HG03378 (cell line): ENCODE results near the gene HSD11B2.

Source experiments
- ATAC-seq: cut with Tn5 transposase; IDR thresholded peaks from one replicate; pipeline ENCODE4 v1.9.1; 2021; ENCODE audit warnings: mild to moderate bottlenecking, moderate library complexity; ENCODE audit not compliant: unreplicated experiment

Gene HSD11B2

DNA sequence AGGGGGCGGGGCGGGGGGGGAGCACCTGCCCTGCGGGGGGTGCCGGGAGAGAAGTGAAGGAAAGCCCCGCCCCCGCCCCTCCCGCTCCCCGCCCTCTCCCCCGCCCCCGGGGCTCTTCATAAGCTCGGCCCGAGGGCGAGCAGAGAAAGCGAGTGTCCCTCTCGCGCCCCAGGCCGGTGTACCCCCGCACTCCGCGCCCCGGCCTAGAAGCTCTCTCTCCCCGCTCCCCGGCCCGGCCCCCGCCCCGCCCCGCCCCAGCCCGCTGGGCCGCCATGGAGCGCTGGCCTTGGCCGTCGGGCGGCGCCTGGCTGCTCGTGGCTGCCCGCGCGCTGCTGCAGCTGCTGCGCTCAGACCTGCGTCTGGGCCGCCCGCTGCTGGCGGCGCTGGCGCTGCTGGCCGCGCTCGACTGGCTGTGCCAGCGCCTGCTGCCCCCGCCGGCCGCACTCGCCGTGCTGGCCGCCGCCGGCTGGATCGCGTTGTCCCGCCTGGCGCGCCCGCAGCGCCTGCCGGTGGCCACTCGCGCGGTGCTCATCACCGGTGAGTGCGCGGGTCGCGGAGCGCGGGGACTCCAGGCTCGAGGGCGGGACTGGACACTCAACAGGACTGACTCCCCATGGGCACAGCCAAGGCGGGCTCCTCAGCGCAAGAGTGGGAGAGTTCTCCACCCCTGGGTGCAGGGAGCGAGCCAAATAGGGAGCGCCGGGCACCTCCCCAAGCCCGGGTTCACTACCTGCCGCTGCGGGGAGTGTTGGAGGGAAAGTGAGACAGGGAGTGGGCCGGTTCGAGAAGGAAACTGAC is at the start of gene HSD11B2:
HSD11B2 (plus strand) TSS at position 145 of the 798 bp plus-strand sequence; CDS start at position 273, 128 bp downstream.
- ATAC-seq, result no peak

DNA sequence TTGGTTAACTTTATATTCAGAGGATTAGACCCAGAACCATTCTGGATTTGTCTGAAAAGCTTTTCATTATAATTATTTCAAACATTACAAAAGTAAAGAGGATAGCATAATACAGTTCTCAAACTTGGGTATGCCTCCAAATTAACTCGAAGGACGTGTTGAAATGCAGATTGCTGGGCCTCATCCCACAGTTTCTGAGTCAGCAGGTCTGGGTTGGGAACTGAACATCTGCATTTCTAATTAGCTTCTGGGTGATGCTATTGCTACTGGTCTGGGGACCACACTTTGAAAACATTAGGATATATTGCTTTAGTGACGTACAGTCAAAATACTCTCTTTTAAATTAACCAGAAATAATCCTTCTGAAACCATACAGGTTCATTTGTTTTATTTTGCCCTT is 47.6 kb upstream of the HSD11B2 start:
- ATAC-seq, result no peak

DNA sequence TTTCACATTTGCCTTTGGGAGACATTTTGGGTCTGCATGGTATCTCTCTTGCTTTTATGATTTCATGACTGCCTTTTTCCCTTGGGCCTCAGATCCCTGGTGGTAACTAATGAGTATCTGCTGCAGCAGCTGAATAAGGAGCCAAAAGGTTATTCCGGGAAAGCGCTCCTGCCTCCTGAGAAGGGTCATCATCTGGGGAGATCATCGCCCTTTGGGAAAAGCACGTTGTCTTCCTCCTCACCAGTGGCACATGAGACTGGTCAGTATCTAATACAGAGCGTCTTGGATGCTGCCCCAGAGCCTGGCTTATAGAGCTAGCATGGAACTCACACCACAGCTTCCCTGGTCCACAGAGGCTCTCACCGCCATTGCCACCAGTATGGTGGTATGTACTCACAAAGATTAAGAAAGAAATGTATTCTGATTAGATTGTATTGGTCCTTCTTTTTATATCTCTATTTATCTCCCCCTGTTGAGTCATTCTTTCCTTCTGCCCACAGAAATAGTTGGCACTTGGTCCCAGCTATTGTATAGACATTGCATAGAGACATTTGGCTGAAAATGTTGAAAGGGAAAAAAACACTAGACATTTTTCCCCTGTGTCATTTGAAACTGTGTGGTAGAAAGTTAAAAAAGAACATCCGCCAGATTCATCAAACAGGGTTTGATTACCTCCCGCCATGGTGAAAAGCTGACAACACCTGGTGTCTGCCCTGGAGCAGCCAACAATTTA is 46.0 kb upstream of the HSD11B2 start:
- ATAC-seq, result no peak

DNA sequence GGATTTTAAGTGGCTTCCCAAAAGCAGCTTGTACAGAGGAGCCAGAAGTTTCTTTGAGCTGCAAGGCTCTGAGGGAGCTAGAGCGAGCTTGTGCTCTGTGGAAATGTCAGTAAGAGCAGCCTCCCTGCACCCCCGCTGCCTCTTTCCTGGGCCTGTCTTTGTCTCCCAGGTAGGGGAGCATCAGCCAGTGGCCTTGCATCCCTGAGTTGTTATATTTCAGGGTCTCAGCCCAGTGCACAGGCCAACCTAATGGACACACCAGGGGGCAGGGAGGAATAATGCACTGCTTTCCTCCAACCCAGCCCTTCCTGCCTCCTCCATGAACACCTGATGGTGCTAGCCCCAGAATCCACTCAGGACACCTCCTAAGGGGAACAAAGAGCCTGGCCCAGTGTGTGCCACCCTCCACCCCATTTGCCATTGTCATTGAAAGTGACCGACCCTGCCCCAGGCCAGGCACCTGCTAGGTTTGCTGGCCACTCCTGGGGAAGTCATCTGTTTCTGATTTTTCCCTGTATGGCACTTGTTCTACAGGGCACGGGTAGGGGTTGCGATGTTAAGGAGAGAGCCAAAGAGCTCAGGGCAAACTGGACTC is 44.0 kb upstream of the HSD11B2 start:
- ATAC-seq, result no peak

DNA sequence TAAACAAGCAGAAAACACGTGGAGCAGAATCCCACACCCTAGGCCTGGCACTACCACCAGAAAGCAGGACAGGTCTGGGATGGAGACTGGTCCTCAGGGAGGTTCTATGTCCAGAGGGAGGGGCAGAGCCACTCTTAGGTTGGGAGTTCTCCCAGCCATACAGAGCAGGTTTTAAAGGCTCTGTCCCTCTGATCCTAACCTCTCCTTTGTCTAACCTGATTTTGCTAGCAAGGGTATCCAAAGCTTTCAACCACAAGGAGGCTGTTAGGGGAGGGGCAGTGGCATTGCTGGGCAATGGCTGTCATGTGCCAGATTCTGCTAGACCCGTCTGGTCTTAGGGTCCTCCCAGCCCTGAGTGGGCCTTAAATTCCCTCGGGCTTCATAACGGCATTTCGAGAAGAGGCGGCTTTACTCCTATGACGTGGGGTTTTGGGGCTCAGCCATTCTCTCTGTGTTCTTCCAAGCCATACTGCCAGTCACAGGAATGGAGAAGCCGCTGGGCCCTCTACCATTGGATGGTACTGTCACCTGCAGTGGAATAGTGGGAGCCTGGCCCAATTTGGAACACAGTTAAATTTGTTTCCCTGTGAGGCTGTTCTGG is 43.3 kb upstream of the HSD11B2 start:
- no peak for ATAC-seq

DNA sequence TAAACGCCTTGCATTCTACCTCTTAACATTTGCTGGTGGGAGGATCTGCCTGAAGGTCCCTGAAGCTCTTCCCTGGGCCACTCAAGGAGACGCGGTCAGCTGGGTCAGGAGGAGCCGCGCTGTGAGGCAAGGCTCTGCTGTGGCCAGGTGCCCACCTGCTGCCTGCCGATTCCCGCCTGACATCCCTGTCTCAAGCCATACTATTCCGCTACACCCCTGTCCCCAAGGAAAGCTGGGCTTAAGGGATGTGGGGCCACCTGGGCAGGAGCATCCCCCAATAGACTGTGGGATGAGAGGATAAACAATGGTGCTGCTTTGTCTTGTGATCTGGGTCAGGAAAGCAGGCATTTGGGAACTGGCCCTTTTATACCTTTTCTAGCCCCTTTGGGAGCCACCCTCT is 42.7 kb upstream of the HSD11B2 start:
- no peak for ATAC-seq

DNA sequence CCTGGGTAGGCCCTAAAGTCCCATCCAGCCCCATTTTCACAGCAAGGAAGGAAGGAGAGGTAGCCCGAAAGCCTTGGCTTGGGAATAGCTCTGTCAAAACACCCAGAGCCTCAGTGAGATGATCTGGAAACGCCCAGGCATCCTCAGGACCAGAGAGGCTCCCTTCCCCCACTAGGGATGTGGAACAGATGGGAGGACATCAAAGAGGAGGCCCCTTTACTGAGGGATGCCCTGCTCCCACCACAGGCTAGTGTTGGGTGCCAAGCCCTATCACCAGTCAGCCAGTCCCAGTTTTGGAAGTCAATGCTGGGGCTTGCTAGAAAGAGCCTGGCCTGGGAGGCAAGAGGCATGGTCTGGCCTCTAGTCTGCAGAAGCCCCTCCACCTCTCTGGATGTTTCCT is 42.3 kb upstream of the HSD11B2 start:
- ATAC-seq, result no peak

DNA sequence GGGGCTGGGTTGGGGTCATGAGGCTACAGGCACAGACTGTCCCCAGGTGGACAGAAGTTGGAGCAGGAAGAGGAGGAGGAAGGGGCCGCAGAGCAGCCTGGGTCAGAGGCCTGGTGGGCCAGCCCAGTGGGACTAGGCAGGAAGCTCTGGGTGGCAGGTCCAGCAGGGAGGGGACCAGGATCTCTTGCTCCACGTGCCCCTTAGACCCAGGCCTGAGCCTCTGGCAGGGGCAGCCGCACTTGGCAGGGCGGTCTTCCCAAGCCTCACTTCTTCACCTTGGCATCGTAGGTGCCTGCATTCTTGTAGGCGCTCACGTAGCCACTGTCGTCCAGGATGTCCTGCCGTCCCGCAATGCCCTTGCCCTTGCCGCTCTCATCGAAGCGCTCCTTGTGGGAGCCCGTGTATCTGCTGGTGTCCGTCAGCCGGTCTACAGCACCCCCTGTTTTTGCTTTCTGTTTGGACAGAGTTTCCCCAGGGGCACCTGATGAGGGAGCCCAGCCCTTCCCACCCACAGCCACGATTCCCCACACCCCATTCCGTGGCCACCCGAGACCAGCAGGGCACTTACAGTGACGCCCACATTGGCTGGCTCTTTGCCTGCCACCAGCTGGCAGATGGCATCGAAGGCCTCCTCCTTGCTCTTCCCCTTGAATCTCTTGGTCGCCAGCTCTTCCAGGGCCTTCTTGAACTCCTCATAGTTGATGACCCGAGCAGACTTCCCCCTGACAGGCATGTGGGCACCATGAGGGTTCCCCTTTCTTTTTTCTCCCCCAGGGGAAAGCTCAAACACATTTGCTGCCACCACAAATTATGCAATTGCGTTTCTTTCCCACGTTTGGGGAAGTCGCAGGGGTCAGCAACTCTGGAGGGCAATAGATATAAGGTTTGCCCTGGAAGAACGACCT is 40.8 kb upstream of the HSD11B2 start:
- ATAC-seq, result no peak

DNA sequence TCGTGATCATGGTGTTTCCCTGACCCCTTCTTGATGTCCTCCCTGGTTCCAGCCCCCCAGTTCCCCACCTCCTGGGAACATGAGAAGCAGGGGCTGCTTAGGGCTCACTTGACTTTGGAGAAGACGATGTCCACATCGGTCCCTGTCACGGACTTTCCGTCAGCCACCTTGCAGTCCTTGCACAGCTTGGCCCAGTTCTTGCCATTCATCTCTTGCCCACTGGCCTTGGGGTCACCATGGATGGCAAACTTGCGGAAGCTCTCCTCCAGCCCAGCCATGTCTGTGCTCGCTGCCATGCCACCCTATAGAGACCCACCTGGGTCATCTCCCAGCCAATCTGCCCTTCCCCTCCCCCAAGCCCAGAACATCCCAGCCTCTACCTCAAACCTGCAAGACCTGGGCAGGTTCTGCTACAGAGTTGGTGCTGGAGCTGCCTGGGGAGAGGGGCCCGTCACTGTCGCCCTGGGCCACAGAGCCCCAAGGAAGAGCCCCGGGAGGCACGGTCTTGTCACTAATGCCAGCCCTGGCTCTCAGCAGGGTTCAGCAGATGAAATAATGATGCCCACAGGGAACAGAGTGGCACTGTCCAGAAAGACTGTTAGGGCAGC is 40.0 kb upstream of the HSD11B2 start:
- ATAC-seq, result no peak

DNA sequence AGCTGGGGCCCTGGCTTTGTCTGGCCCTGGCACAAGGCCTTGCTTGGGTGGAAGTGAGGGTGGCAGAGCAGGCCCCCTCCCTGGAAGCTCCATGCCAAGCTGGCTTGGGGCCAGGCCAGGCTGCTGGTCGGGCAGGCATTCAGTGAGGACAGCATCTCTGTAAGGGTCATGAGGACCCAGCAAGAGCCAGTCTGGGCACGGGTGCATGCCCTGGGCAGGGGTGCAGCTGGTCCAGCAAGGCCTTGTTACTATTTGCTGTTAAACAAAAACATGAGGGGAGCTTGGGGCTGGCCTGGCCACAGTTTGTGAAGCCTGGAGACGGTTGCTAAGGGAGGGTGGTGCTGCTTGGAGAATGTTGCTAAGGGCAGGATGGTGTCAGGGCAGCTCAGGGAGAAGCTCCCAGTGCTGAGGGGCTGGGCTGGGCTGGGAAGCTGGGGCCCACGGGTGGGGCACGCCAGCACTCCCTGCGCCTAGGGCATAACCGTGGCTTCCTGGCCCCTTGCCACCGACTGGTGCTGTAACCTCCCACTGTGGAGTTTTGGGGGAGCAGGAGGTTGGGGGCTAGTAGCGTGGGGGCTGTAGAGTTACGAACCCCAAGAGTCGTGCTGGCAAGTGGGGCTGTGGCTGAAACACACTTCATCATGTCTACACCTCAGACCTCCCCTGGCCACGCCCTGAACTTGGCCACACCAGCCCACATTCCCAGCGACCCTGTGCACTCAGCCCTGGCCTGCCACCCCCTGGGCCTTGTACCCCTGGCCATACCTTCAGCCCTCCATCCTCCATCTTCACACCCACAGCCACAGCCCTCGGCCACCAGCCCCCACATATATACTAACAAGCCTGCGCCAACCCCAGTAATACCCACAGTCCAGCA is 39.3 kb upstream of the HSD11B2 start:
- ATAC-seq, result no peak

DNA sequence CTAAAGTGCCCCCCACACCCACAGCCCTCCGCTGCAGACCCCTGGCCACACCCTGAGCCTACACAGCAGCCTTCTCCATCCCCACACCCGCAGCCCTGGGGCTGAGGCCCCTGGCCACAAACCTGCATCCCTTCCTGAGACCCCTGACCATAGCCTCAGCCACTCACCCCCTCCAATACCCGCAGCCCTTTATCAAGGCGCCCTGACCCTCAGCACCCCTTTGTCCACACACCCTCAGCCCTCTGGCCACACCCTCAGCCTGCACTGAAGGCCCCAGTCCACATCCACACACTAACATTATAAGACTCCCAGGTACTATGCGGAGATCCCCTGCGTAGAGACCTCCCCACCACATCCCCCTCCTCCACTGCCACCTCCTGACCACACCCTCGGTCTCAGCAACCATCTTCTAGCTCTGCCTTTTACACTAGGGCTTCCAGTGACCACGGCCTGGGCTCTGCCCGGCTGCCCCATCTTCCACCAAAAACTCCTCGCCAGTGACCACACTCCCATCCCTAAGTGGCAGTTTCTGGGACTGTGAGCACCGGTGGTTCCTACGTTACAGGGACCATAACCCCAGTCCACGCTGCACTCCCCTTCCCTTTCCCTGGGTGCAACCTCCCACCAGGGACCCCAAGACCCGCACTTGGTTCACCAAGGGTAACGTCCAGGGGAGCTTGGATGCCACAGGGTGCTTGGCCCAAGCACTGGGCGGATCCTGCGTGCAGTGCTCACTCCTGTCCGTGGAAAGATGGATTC is 38.4 kb upstream of the HSD11B2 start:
- ATAC-seq, result no peak

DNA sequence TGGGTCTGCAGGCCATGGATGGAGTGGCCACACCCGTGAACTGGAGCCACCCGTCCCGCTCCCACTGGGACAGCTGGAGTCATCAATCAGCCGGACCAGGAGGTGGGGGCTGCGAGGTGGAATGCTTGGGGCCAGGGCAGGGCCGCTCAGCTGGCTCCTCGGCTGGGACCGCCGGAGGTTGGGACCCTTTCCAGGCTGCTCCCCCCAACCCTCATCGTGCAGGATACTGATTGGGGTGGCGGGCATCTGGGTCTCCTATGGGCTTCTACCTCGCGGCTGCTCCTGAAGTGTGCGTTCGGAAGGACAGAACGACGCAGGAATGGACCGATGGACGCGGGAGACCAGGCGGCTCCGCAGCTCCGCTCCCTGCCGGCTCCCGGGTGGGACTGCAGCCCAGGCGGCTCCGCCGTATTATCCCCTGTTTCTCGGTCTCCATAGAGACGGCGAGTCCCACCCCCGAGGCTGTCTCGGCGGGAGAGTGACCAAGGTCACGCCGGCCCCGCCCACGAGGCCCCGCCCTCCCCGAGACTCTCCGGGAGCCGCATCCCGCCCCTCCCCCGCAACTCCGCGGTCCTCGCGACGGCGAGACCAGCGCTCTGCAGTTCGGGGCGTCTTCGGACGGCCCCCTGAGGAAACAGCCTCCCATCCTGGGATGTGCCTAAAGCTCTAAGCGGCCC is 37.7 kb upstream of the HSD11B2 start, which contains the start of gene TPPP3:
TPPP3 (minus strand) TSS at position 388 of the 677 bp plus-strand sequence. CDS start 2,387 bp downstream, outside the sequence.
- ATAC-seq, result no peak

DNA sequence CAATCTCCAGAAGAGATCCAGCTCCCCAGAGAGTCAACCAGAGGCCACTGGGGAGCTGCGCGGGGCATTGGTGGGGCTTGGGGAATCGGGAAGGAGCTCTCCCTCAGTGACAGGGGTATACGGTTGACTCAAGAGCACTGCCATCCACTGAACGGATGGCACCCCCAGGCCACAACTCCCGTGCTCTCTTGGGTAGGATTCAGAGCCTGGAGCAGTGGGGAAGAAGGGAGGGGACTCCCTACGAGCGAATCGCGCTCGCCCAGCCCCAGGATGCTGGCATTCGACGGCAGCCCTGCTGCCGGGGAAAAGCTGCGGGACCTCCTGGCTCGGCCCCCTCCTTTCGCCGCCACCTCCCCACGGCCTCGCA is 37.1 kb upstream of the HSD11B2 start:
- no peak for ATAC-seq

DNA sequence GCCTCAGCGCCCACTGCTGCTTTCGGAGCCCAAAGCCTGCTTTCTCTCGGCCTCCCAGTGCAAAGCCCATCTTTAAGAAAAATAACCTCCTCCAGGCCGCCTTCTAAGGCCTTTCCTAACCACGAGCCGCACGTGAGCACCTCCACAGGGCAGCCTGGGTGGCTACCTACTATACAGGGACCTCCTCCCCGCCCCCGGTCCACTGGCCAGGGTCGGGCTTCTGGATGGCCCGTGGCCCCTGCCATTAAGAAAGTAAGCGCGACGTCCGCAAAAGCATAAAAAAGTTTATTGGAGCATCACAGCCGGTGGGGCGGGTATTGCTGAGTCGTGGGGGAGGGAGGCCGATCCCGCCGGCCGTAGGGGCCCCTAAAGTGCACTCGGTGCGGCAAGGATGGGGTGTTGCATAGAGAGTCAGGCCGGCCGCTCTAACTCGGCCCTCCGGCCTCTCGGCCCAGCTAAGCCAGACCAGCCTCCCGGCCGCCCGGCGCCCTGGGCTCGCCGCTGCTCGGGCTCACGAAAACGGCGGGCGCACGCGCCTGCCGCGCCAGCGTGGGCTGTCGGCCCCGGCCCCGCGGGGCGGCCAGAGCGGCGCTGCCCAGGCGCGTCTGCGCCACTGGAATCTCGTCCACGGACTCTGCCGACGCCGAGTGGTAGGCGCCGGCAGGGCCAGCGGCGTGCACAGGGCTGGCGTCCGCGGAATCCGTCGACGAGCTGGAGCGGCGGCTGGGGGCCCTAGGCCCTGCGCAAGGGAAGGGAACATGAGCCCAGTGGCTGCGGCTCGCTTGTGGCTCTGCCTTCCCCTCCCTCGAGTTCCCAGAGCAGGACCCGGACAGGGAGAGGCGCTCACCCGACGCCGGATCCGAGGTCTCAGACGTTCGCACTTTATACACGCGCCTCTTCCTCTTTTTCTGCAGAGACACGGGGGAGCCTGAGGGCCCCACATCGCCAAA is 36.5 kb upstream of the HSD11B2 start:
- no peak for ATAC-seq

DNA sequence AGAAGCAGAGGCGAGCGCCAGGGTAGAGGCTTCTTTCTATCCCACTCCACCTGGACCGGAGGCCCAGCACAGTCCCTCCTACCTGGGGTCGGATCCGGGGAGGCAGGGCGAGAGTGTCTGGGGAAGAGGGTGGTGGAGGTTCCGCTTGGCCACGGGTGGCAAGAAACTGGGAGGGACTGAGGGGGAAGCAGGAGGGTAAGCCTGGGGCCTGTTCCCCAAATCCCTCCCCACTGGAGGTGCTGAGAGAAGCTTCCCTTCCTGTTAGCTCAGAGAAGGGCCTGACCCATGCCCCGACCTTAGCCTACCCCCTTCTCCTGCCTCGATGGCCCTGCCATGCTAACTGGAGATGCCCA is 35.8 kb upstream of the HSD11B2 start:
- no peak for ATAC-seq

DNA sequence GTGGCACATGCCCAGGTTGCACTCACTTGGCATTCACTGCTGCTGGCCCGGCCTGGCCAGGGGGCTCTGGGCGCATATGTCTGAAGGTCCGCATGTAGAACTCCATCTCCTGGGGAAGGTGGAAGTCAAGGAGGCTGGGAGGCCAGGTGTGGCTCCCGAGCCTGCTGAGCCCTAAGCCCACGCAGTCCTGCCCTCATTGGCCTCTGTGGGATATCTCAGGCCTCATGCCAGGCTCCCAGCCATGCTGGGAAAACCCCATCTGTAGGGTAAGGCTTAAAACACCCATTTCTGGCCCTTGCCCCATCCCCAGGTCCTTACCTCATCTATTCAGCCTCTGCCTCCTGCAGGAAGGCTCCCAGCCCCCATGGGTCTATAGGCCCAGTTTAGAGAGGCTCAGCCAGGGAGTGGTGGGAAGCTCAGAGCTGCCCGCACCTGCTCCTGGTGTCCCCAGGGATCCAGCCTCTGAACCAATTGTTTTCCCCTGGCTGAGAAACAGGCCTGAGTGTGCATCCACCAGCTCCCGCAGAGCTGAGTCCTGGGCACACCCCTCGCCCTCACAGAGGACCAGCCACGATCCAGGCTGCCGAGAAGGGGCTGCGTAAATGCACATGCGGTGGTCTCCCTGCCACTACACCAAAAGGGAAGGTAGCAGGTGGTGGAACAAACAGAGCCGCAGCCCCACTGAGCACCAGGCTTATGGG is 35.3 kb upstream of the HSD11B2 start:
- ATAC-seq, result no peak
